Skeletal muscle tissue (tissue), 2 donors: ENCODE measurements around the gene EPB42. TPM values are rescaled to one million over a fixed set of nuclear protein-coding genes. Genes with fewer than 3 reads are reported as not detected.

Experiments used
- small RNA-seq: library from RNA; depleted of rRNA; stranded (forward); fragments of <200 nt; gene quantifications from one replicate; pipeline ENCODE3, GENCODE V24; 2014
- total RNA-seq: library from RNA; depleted of rRNA; stranded (reverse); fragments of >200 nt; gene quantifications from one replicate; pipeline ENCODE4 v1.2.3, GENCODE V29; 2014

EPB42 gene
- total RNA-seq, 1 donor from 2014 or later, result 13.6 TPM

Small RNA genes lying within 50 kb of the gene (small RNA-seq; reads per million reads assigned to genes)
- not detected for gene RF00019

Other genes with a start within 250 kb of the EPB42 start
- gene UBR1, start 115.0 kb downstream of the EPB42 start, total RNA-seq, result 45.9 TPM
- 8.4 TPM for gene TMEM62, start 87.4 kb downstream of the EPB42 start, total RNA-seq
- gene CCNDBP1, start 35.6 kb downstream of the EPB42 start, total RNA-seq, result 45.4 TPM
- not detected for gene TGM5, start 45.9 kb upstream of the EPB42 start, total RNA-seq
- not detected for gene TGM7, start 81.2 kb upstream of the EPB42 start, total RNA-seq
- 5.7 TPM for gene LCMT2, start 109.6 kb upstream of the EPB42 start, total RNA-seq
- 28.7 TPM for gene ZSCAN29, start 150.0 kb upstream of the EPB42 start, total RNA-seq
- gene TUBGCP4, start 150.1 kb upstream of the EPB42 start, total RNA-seq, result 11.5 TPM